ENCODE results near the gene ANO8.

The ANO8 gene

GRCh38 chr19:17341845-17342244, 7.2 kb upstream of the ANO8 start:
- no peak for DNase-seq

GRCh38 chr19:17341386-17341785, 6.7 kb upstream of the ANO8 start:
- no peak for DNase-seq

GRCh38 chr19:17340871-17341357, 6.3 kb upstream of the ANO8 start:
- DNase-seq: no peak

GRCh38 chr19:17340302-17340870, 5.7 kb upstream of the ANO8 start:
- DNase-seq: no peak

GRCh38 chr19:17339088-17339741, 4.6 kb upstream of the ANO8 start:
- DNase-seq: no peak

GRCh38 chr19:17338433-17339078, 3.9 kb upstream of the ANO8 start:
- no peak for DNase-seq

GRCh38 chr19:17337675-17338432, 3.2 kb upstream of the ANO8 start:
- no peak for DNase-seq

GRCh38 chr19:17336872-17337674, 2.4 kb upstream of the ANO8 start, which contains the start of gene GTPBP3:
Gene GTPBP3, plus strand, starts transcription at chr19:17337553. Its CDS starts 59 bp downstream, at chr19:17337612.
- peak; percentile 97 for DNase-seq

- DNase-seq: no peak
Measured at GRCh38 chr19:17335575-17335974, 920 bp upstream of the ANO8 start.

GRCh38 chr19:17333611-17334413, 843 bp downstream of the ANO8 start:
- no peak for DNase-seq

GRCh38 chr19:17332677-17333581, 1.7 kb downstream of the ANO8 start:
- no peak for DNase-seq

GRCh38 chr19:17332360-17332676, 2.3 kb downstream of the ANO8 start:
- no peak for DNase-seq

GRCh38 chr19:17331045-17331558, 3.6 kb downstream of the ANO8 start:
- DNase-seq: no peak

- no peak for DNase-seq
Measured at GRCh38 chr19:17330262-17331044, 4.2 kb downstream of the ANO8 start.

GRCh38 chr19:17329366-17330261, 5.0 kb downstream of the ANO8 start:
- DNase-seq: no peak

GRCh38 chr19:17328517-17329365, 5.9 kb downstream of the ANO8 start:
- DNase-seq: no peak

Measured in NCI-H1694 treated with DMSO at 0.1 percent for 48 hours (cell line).